ENCODE data around the gene APOE. TPM values are rescaled to one million over a fixed set of nuclear protein-coding genes. Genes with fewer than 3 reads are reported as not detected.

The APOE gene
- total and polyA plus RNA-seq, 2 of the 13 experiments (the other 11 are each of a cell fraction or from before 2014, with no cell fraction given) = 1,328 to 1,470 TPM

- TF ChIP-seq, protein P1, sequence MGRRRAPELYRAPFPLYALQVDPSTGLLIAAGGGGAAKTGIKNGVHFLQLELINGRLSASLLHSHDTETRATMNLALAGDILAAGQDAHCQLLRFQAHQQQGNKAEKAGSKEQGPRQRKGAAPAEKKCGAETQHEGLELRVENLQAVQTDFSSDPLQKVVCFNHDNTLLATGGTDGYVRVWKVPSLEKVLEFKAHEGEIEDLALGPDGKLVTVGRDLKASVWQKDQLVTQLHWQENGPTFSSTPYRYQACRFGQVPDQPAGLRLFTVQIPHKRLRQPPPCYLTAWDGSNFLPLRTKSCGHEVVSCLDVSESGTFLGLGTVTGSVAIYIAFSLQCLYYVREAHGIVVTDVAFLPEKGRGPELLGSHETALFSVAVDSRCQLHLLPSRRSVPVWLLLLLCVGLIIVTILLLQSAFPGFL (CRISPR knock-in tag; IDR thresholded peaks at IDR 0.05) = no peak
- TF ChIP-seq, protein P2, sequence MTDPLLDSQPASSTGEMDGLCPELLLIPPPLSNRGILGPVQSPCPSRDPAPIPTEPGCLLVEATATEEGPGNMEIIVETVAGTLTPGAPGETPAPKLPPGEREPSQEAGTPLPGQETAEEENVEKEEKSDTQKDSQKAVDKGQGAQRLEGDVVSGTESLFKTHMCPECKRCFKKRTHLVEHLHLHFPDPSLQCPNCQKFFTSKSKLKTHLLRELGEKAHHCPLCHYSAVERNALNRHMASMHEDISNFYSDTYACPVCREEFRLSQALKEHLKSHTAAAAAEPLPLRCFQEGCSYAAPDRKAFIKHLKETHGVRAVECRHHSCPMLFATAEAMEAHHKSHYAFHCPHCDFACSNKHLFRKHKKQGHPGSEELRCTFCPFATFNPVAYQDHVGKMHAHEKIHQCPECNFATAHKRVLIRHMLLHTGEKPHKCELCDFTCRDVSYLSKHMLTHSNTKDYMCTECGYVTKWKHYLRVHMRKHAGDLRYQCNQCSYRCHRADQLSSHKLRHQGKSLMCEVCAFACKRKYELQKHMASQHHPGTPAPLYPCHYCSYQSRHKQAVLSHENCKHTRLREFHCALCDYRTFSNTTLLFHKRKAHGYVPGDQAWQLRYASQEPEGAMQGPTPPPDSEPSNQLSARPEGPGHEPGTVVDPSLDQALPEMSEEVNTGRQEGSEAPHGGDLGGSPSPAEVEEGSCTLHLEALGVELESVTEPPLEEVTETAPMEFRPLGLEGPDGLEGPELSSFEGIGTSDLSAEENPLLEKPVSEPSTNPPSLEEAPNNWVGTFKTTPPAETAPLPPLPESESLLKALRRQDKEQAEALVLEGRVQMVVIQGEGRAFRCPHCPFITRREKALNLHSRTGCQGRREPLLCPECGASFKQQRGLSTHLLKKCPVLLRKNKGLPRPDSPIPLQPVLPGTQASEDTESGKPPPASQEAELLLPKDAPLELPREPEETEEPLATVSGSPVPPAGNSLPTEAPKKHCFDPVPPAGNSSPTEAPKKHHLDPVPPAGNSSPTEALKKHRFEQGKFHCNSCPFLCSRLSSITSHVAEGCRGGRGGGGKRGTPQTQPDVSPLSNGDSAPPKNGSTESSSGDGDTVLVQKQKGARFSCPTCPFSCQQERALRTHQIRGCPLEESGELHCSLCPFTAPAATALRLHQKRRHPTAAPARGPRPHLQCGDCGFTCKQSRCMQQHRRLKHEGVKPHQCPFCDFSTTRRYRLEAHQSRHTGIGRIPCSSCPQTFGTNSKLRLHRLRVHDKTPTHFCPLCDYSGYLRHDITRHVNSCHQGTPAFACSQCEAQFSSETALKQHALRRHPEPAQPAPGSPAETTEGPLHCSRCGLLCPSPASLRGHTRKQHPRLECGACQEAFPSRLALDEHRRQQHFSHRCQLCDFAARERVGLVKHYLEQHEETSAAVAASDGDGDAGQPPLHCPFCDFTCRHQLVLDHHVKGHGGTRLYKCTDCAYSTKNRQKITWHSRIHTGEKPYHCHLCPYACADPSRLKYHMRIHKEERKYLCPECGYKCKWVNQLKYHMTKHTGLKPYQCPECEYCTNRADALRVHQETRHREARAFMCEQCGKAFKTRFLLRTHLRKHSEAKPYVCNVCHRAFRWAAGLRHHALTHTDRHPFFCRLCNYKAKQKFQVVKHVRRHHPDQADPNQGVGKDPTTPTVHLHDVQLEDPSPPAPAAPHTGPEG (CRISPR knock-in tag; IDR thresholded peaks at IDR 0.05) = no peak
- TF ChIP-seq, protein P3, sequence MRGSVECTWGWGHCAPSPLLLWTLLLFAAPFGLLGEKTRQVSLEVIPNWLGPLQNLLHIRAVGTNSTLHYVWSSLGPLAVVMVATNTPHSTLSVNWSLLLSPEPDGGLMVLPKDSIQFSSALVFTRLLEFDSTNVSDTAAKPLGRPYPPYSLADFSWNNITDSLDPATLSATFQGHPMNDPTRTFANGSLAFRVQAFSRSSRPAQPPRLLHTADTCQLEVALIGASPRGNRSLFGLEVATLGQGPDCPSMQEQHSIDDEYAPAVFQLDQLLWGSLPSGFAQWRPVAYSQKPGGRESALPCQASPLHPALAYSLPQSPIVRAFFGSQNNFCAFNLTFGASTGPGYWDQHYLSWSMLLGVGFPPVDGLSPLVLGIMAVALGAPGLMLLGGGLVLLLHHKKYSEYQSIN (CRISPR knock-in tag; IDR thresholded peaks at IDR 0.05; ENCODE audit: borderline replicate concordance) = no peak
- TF ChIP-seq RORA (CRISPR knock-in tag; IDR thresholded peaks at IDR 0.05) (no peak), ZNF639 (CRISPR knock-in tag; conservative IDR thresholded peaks at IDR 0.05) (no peak), HNF4A (CRISPR knock-in tag; IDR thresholded peaks at IDR 0.05) (peak; percentile 80), ZMAT3 (CRISPR knock-in tag; conservative IDR thresholded peaks at IDR 0.05) (0 out of 2 replicates have a peak, but pooled peaks have one; percentile 58), GZF1 (CRISPR knock-in tag; IDR thresholded peaks at IDR 0.05) (no peak), KDM1A (CRISPR knock-in tag; IDR thresholded peaks at IDR 0.05) (0 out of 2 replicates have a peak, but pooled peaks have one; percentile 9), KAT8 (CRISPR knock-in tag; IDR thresholded peaks at IDR 0.05) (0 out of 2 replicates have a peak, but pooled peaks have one; percentile 52), CEBPB (IDR thresholded peaks at IDR 0.05; ENCODE audit: borderline replicate concordance, low read depth, low read length) (peak; percentile 89), ZNF781 (CRISPR knock-in tag; IDR thresholded peaks at IDR 0.05; ENCODE audit: borderline replicate concordance, not compliant biosample characterization) (no peak), DR1 (CRISPR knock-in tag; IDR thresholded peaks at IDR 0.05) (no peak), GFI1 (CRISPR knock-in tag; IDR thresholded peaks at IDR 0.05; ENCODE audit: borderline replicate concordance) (0 out of 2 replicates have a peak, but pooled peaks have one; percentile 3), ZSCAN21 (CRISPR knock-in tag; IDR thresholded peaks at IDR 0.05; ENCODE audit: borderline replicate concordance) (peak; percentile 47; the same call in 1 of the 2 replicates), REXO4 (CRISPR knock-in tag; IDR thresholded peaks at IDR 0.05; ENCODE audit: borderline replicate concordance) (no peak), MTA1 (CRISPR knock-in tag; IDR thresholded peaks at IDR 0.05; ENCODE audit: borderline replicate concordance) (peak; percentile 90; the same call in 1 of the 2 replicates)
These were observed 7.3 kb downstream of the APOE start (continued) for GRCh38 chr19:44912854-44913253.

Measured in HepG2 (cell line).